HL-60 (cell line): ENCODE results near the gene ALX4.

ENCODE experiments used
- DNase-seq, 2 experiments: peaks; one replicate each; pipeline ENCODE4 v3.0.0-alpha.2; 2010 to 2020; ENCODE audit warnings: low read depth in 1 of 2, low spot score in 1 of 2
- H3K27ac ChIP-seq: fragments of 250-450 bp; sonication (Bioruptor Pico); replicated peaks from 2 replicates; pipeline ENCODE4 v1.5.1; 2020; ENCODE audit warnings: mild to moderate bottlenecking, moderate library complexity
- H3K27me3 ChIP-seq: fragments of 250-450 bp; sonication (Bioruptor Pico); 2 replicates; pipeline ENCODE4 v1.5.1; 2021; ENCODE audit warnings: mild to moderate bottlenecking, moderate library complexity; ENCODE audit not compliant: insufficient read depth, poor library complexity, severe bottlenecking
- H3K4me3 ChIP-seq: replicated peaks from 2 replicates; pipeline ENCODE4 v1.5.1; 2011; ENCODE audit warnings: mild to moderate bottlenecking, control low read depth, low read length; ENCODE audit not compliant: insufficient read depth
- CTCF ChIP-seq: IDR thresholded peaks from one replicate; pipeline ENCODE4 v1.5.1; 2011; ENCODE audit warnings: low read length, control low read depth, inconsistent platforms; ENCODE audit not compliant: insufficient read depth
- GABPA ChIP-seq: IDR thresholded peaks from 2 replicates; pipeline ENCODE4 v1.6.1; 2012; ENCODE audit warnings: low read depth
- POLR2AphosphoS5 ChIP-seq: IDR thresholded peaks from 2 replicates; pipeline ENCODE4 v1.6.1; 2012; ENCODE audit warnings: low read depth
- REST ChIP-seq: IDR thresholded peaks from 2 replicates; pipeline ENCODE4 v1.6.1; 2012; ENCODE audit warnings: low read depth; ENCODE audit not compliant: insufficient replicate concordance
- SPI1 ChIP-seq: IDR thresholded peaks from 2 replicates; pipeline ENCODE4 v1.6.1; 2012; ENCODE audit warnings: low read depth, mild to moderate bottlenecking, borderline replicate concordance

The ALX4 gene

DNA sequence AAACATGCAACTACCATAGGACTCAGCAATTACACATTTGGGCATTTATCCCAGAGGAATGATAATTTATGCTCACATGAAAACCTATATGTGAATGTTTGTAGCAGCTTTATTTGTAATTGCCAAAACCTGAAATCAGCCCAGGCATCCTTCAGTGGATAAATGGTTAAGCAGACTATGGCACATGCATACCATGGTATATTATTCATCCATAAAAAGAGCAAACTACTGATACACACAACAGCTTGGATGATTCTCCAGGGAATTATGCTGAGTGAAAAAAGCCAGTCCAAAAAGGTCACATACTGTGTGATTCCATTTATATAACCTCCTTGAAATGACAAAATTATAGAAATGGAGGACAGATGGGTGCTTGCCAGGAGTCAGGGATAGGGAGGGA is 86.7 kb downstream of the ALX4 start:
- no peak overlapping the region for H3K4me3 ChIP-seq
- no peak for DNase-seq
- TF ChIP-seq SPI1 (no peak), GABPA (no peak)
- no peak overlapping the region for H3K27ac ChIP-seq
- no peaks in the 10 kb centered on the region for H3K27me3 ChIP-seq

- TF ChIP-seq POLR2AphosphoS5 (no peak), GABPA (no peak), CTCF (no peak), SPI1 (no peak), REST (no peak)
- no peak overlapping the region for H3K4me3 ChIP-seq
- no peaks in the 10 kb centered on the region for H3K27me3 ChIP-seq
- no peak for DNase-seq
- H3K27ac ChIP-seq: no peak overlapping the region
These were observed 87.9 kb downstream of the ALX4 start for GRCh38 chr11:44221992-44222391.

DNA sequence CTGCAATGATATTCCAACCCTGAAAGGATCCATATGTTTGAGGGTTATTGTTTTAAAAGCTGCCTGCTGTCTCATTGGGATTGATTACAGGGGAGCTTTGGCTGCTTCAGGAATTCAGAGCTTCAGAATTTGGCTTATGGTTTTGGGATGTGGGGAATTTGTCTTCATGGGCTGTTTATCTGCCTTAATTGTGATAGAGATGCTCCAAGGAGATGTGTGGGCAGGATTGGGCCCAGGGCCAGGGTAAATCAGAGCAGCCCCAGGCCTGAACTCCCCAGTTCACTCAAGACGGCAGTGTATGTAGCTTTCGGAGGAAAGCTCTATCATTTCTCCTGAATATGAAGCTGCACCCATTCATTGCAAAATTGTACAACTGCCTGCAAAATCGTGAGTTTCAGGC is 88.5 kb downstream of the ALX4 start:
- Histone ChIP-seq H3K27me3 (no peaks in the 10 kb centered on the region), H3K4me3 (no peak overlapping the region), H3K27ac (no peak overlapping the region)
- DNase-seq: no peak
- TF ChIP-seq SPI1 (no peak), CTCF (no peak), REST (no peak), POLR2AphosphoS5 (no peak), GABPA (no peak)

- DNase-seq: no peak
- TF ChIP-seq REST: no peak
- no peak for TF ChIP-seq POLR2AphosphoS5
- TF ChIP-seq GABPA: no peak
- no peak for TF ChIP-seq CTCF
- TF ChIP-seq SPI1: no peak
- H3K4me3 ChIP-seq: no peak overlapping the region
- H3K27ac ChIP-seq: no peak overlapping the region
- no peaks in the 10 kb centered on the region for H3K27me3 ChIP-seq
These were observed 89.8 kb downstream of the ALX4 start for GRCh38 chr11:44219830-44220796.
